ENCODE measurements around the gene SHKBP1. TPM values are rescaled to one million over a fixed set of nuclear protein-coding genes. Genes with fewer than 3 reads are reported as not detected.

SHKBP1 gene
- polyA plus RNA-seq, 1 donor from 2014 or later = 3.8 TPM

DNA sequence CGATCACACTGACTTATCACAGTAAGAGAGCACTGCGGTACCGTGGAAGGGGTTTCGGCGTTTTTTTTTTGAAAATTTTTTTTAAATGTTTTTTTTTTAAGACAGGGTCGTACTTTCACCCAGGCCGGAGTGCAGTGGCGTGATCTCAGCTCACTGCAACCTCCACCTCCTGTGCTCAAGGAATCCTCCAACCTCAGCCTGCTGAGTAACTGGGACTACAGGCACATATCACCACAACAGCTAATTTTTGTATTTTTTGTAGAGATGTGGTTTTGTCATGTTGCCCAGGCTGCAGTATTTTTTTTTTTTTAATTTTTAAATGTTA, 43.5 kb downstream of the SHKBP1 start:
- Histone ChIP-seq H3F3A (ENCODE audit: insufficient read depth, low read length, poor library complexity, severe bottlenecking) (no peaks in the 10 kb centered on the region), H3K79me2 (replicated peaks; ENCODE audit: insufficient read depth, low read length) (no peaks in the 10 kb centered on the region), H4K20me1 (ENCODE audit: insufficient read depth) (no peaks in the 10 kb centered on the region), H3K27me3 (ENCODE audit: insufficient read depth, low read depth, low read length) (no peaks in the 10 kb centered on the region), H3K27ac (ENCODE audit: low read length) (no peak overlapping the region), H2AFZ (ENCODE audit: low read depth, low read length) (no peak overlapping the region), H3K36me3 (ENCODE audit: insufficient read depth, low read length) (no peaks in the 10 kb centered on the region), H3K9me3 (ENCODE audit: low read length) (no peaks in the 10 kb centered on the region), H3K9ac (ENCODE audit: low read length) (no peak overlapping the region), H3K9me2 (ENCODE audit: insufficient read depth, low read length) (no peaks in the 10 kb centered on the region), H3K4me3 (ENCODE audit: low read length) (no peak overlapping the region), H3K4me2 (ENCODE audit: low read length) (no peak overlapping the region)
- TF ChIP-seq, protein P1, sequence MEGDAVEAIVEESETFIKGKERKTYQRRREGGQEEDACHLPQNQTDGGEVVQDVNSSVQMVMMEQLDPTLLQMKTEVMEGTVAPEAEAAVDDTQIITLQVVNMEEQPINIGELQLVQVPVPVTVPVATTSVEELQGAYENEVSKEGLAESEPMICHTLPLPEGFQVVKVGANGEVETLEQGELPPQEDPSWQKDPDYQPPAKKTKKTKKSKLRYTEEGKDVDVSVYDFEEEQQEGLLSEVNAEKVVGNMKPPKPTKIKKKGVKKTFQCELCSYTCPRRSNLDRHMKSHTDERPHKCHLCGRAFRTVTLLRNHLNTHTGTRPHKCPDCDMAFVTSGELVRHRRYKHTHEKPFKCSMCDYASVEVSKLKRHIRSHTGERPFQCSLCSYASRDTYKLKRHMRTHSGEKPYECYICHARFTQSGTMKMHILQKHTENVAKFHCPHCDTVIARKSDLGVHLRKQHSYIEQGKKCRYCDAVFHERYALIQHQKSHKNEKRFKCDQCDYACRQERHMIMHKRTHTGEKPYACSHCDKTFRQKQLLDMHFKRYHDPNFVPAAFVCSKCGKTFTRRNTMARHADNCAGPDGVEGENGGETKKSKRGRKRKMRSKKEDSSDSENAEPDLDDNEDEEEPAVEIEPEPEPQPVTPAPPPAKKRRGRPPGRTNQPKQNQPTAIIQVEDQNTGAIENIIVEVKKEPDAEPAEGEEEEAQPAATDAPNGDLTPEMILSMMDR (IDR thresholded peaks at IDR 0.05; ENCODE audit: poor library complexity, severe bottlenecking) = no peak
- no peak for TF ChIP-seq POLR2AphosphoS5 (IDR thresholded peaks at IDR 0.05)
- TF ChIP-seq, protein P2, sequence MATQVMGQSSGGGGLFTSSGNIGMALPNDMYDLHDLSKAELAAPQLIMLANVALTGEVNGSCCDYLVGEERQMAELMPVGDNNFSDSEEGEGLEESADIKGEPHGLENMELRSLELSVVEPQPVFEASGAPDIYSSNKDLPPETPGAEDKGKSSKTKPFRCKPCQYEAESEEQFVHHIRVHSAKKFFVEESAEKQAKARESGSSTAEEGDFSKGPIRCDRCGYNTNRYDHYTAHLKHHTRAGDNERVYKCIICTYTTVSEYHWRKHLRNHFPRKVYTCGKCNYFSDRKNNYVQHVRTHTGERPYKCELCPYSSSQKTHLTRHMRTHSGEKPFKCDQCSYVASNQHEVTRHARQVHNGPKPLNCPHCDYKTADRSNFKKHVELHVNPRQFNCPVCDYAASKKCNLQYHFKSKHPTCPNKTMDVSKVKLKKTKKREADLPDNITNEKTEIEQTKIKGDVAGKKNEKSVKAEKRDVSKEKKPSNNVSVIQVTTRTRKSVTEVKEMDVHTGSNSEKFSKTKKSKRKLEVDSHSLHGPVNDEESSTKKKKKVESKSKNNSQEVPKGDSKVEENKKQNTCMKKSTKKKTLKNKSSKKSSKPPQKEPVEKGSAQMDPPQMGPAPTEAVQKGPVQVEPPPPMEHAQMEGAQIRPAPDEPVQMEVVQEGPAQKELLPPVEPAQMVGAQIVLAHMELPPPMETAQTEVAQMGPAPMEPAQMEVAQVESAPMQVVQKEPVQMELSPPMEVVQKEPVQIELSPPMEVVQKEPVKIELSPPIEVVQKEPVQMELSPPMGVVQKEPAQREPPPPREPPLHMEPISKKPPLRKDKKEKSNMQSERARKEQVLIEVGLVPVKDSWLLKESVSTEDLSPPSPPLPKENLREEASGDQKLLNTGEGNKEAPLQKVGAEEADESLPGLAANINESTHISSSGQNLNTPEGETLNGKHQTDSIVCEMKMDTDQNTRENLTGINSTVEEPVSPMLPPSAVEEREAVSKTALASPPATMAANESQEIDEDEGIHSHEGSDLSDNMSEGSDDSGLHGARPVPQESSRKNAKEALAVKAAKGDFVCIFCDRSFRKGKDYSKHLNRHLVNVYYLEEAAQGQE (IDR thresholded peaks at IDR 0.05; ENCODE audit: borderline replicate concordance) = no peak
- TF ChIP-seq EZH2 (IDR thresholded peaks at IDR 0.05; ENCODE audit: borderline replicate concordance, insufficient read depth, low read length, poor library complexity, severe bottlenecking) = no peak
- no peak for TF ChIP-seq RAD21 (conservative IDR thresholded peaks at IDR 0.05)
- TF ChIP-seq MXI1 (conservative IDR thresholded peaks at IDR 0.05; ENCODE audit: poor library complexity, severe bottlenecking) = no peak
- TF ChIP-seq EP300 (conservative IDR thresholded peaks at IDR 0.05; ENCODE audit: poor library complexity, severe bottlenecking) = no peak
- no peak for TF ChIP-seq TAF1 (IDR thresholded peaks at IDR 0.05; ENCODE audit: low read depth)
- TF ChIP-seq SMC3 (conservative IDR thresholded peaks at IDR 0.05; ENCODE audit: poor library complexity) = no peak

- no peaks in the 10 kb centered on the region for H3F3A ChIP-seq (ENCODE audit: insufficient read depth, low read length, poor library complexity, severe bottlenecking)
- no peak overlapping the region for H3K27ac ChIP-seq (ENCODE audit: low read length)
- H3K9ac ChIP-seq (ENCODE audit: low read length) = no peak overlapping the region
- no peak overlapping the region for H3K4me3 ChIP-seq (ENCODE audit: low read length)
- H3K36me3 ChIP-seq (ENCODE audit: insufficient read depth, low read length) = no peaks in the 10 kb centered on the region
- H3K27me3 ChIP-seq (ENCODE audit: insufficient read depth, low read depth, low read length) = no peaks in the 10 kb centered on the region
- no peak overlapping the region for H2AFZ ChIP-seq (ENCODE audit: low read depth, low read length)
- no peaks in the 10 kb centered on the region for H3K79me2 ChIP-seq (replicated peaks; ENCODE audit: insufficient read depth, low read length)
- H3K4me2 ChIP-seq (ENCODE audit: low read length) = no peak overlapping the region
- no peaks in the 10 kb centered on the region for H3K9me2 ChIP-seq (ENCODE audit: insufficient read depth, low read length)
- no peaks in the 10 kb centered on the region for H4K20me1 ChIP-seq (ENCODE audit: insufficient read depth)
- H3K9me3 ChIP-seq (ENCODE audit: low read length) = no peaks in the 10 kb centered on the region
- TF ChIP-seq SMC3 (conservative IDR thresholded peaks at IDR 0.05; ENCODE audit: poor library complexity) (no peak), RAD21 (conservative IDR thresholded peaks at IDR 0.05) (no peak), POLR2AphosphoS5 (IDR thresholded peaks at IDR 0.05) (no peak), MXI1 (conservative IDR thresholded peaks at IDR 0.05; ENCODE audit: poor library complexity, severe bottlenecking) (no peak), EP300 (conservative IDR thresholded peaks at IDR 0.05; ENCODE audit: poor library complexity, severe bottlenecking) (no peak), EZH2 (IDR thresholded peaks at IDR 0.05; ENCODE audit: borderline replicate concordance, insufficient read depth, low read length, poor library complexity, severe bottlenecking) (no peak)
- TF ChIP-seq, protein P2 (IDR thresholded peaks at IDR 0.05; ENCODE audit: borderline replicate concordance) = no peak
These were observed 44.6 kb downstream of the SHKBP1 start for GRCh38 chr19:40621283-40621682.
